Articular chondrocyte of knee joint (primary cell): Measurements from ENCODE around the gene SLC25A39. TPM values are rescaled to one million over a fixed set of nuclear protein-coding genes. Genes with fewer than 3 reads are reported as not detected.

Experiments used
- small RNA-seq: library from RNA; depleted of rRNA; stranded (forward); fragments of <200 nt; gene quantifications from one replicate; pipeline ENCODE3, GENCODE V24; 2012
- total RNA-seq: library from RNA; depleted of rRNA; stranded (reverse); fragments of >200 nt; gene quantifications from 2 replicates; pipeline ENCODE4 v1.2.3, GENCODE V29; 2012

SLC25A39 gene
- 48.6 and 53.6 TPM in 2 replicates for total RNA-seq

GRCh38 chr17:44324571-44325275, at the start of gene SLC25A39:
Gene SLC25A39, minus strand, starts transcription at chr17:44324823. Its CDS starts 1,261 bp downstream, at chr17:44323562.

GRCh38 chr17:44363613-44364159, 39.1 kb upstream of the SLC25A39 start, which contains the start of gene FAM171A2:
Gene FAM171A2, minus strand, starts transcription at chr17:44363853. Its CDS starts 139 bp downstream, at chr17:44363714.

GRCh38 chr17:44344939-44345453, 20.4 kb upstream of the SLC25A39 start, which contains the start of gene GRN:
Gene GRN, plus strand, starts transcription at chr17:44345302. Its CDS starts 3,863 bp downstream, at chr17:44349165.

GRCh38 chr17:44308320-44308818, 16.3 kb downstream of the SLC25A39 start, which contains the start of gene RUNDC3A:
Gene RUNDC3A, plus strand, starts transcription at chr17:44308601. Its CDS starts 232 bp downstream, at chr17:44308833.

Small RNA genes lying within 50 kb of the gene (small RNA-seq; reads per million reads assigned to genes)
- gene RF00012 = not detected
- not detected for gene RN7SL507P
- not detected for gene RNU6-453P

Other genes with a start within 250 kb of the SLC25A39 start
- 50.5 and 66.2 TPM in 2 replicates for gene HDAC5, start 201.2 kb downstream of the SLC25A39 start, total RNA-seq
- 1.8 and 3.4 TPM in 2 replicates for gene HROB, start 182.9 kb downstream of the SLC25A39 start, total RNA-seq
- 0.11 and 0.39 TPM in 2 replicates for gene ASB16, start 154.1 kb downstream of the SLC25A39 start, total RNA-seq
- 22.3 and 22.8 TPM in 2 replicates for gene TMUB2, start 137.9 kb downstream of the SLC25A39 start, total RNA-seq
- 32.7 and 34.8 TPM in 2 replicates for gene ATXN7L3, start 124.9 kb downstream of the SLC25A39 start, total RNA-seq
- gene UBTF, start 105.1 kb downstream of the SLC25A39 start, total RNA-seq = 55.3 and 56.6 TPM in 2 replicates
- not detected in 2 replicates for gene SLC4A1, start 56.7 kb downstream of the SLC25A39 start, total RNA-seq
- 0.13 TPM in 1 of 2 replicates, not detected in the other for gene RUNDC3A, start 16.2 kb downstream of the SLC25A39 start, total RNA-seq
- gene GRN, start 20.5 kb upstream of the SLC25A39 start, total RNA-seq = 104 and 131 TPM in 2 replicates
- 0.91 and 1.2 TPM in 2 replicates for gene FAM171A2, start 39.0 kb upstream of the SLC25A39 start, total RNA-seq
- gene ITGA2B, start 64.8 kb upstream of the SLC25A39 start, total RNA-seq = 0.11 and 0.39 TPM in 2 replicates
- gene GPATCH8, start 178.6 kb upstream of the SLC25A39 start, total RNA-seq = 35.5 and 41.2 TPM in 2 replicates
- gene FZD2, start 232.7 kb upstream of the SLC25A39 start, total RNA-seq = 0.91 and 1.7 TPM in 2 replicates